Retinal pigment epithelial cell (primary cell): ENCODE measurements around the gene MGMT.

Source experiments
- DNase-seq: peaks from one replicate; pipeline ENCODE4 v3.0.0-alpha.2; 2010; ENCODE audit warnings: low read depth
- H3K4me3 ChIP-seq: 2 replicates; pipeline ENCODE4 v1.5.1; 2011; ENCODE audit warnings: mild to moderate bottlenecking, low read length, control low read depth, moderate library complexity
- TF ChIP-seq, protein P1 (sequence below): conservative IDR thresholded peaks from 2 replicates; pipeline ENCODE4 v1.5.1; 2011; ENCODE audit warnings: low read depth, low read length, control low read depth, inconsistent platforms

MGMT gene

DNA sequence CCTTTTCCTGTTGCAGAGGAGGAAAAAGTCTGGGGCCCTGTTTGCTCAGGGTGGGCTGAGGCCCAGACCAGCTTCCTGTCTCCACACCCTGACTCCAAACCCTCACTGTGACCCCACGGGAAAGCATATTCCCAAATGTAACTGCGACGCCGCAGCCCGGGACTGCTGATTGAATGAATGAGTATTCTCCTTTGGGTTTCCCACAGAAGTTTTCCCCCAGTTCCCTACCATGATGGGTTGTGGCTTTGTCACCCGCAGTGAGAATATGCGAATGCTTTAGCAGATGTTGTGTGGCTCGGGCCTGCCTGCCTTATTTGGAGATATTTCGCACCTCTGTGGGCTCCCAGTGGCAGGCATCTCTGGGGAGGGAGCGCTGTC lies 50.6 kb downstream of the MGMT start:
- DNase-seq = no peak

DNA sequence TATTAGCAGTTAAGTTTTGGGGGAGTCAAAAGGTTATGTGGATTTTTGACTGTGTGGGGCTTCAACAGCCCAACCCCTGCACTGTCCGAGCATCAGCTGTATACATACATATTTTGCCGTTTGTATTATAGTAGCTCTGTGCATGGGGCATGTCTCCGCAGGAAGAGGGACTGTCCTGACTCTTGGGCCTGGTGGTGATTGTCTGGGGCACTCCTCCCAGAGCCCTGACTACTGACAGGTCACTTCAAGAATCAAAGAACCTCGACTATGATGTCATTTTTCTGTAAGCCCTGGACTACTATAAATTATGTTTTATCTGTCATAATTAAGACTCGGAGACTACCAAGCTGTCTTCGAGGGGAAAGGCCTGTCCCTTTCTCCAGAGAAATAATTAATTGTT lies 51.8 kb downstream of the MGMT start:
- DNase-seq = no peak
- no peak overlapping the region for H3K4me3 ChIP-seq
- TF ChIP-seq, protein P1, sequence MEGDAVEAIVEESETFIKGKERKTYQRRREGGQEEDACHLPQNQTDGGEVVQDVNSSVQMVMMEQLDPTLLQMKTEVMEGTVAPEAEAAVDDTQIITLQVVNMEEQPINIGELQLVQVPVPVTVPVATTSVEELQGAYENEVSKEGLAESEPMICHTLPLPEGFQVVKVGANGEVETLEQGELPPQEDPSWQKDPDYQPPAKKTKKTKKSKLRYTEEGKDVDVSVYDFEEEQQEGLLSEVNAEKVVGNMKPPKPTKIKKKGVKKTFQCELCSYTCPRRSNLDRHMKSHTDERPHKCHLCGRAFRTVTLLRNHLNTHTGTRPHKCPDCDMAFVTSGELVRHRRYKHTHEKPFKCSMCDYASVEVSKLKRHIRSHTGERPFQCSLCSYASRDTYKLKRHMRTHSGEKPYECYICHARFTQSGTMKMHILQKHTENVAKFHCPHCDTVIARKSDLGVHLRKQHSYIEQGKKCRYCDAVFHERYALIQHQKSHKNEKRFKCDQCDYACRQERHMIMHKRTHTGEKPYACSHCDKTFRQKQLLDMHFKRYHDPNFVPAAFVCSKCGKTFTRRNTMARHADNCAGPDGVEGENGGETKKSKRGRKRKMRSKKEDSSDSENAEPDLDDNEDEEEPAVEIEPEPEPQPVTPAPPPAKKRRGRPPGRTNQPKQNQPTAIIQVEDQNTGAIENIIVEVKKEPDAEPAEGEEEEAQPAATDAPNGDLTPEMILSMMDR = no peak

More for the DNA sequence above, 50.6 kb downstream of the MGMT start:
- no peak overlapping the region for H3K4me3 ChIP-seq
- TF ChIP-seq, protein P1 = no peak

DNA sequence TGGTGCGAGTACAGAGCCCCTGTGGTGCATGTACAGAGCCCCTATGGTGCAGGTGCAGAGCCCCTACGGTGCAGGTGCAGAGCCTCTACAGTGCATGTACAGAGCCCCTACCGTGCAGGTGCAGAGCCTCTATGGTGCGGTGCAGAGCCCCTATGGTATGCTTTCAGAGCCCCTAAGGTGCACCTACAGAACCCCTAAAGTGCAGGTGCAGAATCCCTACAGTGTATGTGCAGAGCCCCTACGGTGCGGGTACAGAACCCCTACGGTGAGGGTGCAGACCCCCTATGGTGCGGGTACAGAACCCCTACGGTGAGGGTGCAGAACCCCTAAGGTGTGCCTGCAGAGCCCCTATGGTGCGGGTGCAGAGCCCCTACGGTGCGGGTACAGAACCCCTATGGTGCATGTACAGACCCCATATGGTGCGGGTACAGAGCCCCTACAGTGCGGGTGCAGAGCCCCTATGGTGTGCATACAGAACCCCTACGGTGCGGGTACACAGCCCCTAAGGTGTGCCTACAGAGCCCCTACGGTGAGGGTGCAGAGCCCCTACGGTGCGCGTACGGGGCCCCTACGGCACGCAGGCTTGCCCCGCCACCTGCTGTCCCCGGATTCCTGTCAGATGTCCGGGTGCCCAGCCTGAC lies 53.5 kb downstream of the MGMT start:
- no peak overlapping the region for H3K4me3 ChIP-seq
- no peak for DNase-seq
- TF ChIP-seq, protein P1 = no peak

DNA sequence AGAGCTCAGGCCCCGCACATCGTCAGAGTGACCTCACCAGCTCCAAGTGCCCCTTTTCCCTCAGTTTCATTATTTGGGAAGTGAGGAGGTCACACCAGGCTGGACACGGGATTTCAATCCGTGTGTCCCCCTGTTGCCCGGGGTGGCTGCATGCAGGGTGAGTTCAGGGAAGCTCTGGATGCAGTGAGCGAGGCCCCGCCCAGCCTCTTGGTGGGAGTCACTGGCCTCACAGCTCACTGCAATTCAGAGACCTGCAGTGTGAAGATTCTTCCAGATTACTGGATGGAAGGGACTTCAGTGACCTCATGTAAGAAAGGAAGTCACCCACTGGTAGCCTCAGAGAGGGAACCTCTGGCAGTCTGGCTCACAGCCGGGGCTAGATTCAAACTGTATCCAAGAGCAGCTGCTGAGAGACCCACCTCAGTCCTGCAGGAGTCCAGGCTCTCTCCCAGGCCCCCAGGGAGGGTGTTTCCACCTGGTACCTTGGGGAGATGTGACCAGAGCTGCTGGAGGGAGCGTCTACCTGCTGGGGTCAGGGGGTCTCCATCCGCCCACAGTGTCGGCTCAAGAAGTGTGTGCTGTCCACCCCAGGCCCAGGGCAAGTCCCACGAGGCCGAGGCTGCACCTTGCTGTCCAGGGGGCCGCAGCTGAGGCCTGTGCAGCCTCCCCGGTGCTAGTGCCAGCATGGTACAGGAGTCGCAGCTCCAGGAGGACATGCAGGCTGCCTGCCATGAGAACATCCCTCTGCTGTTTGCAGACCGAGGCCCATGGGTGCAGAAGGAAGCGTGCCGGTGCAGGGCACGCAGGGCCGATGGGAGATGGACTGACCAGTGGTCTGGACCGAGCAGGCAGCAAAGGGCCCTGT lies 54.4 kb downstream of the MGMT start:
- TF ChIP-seq, protein P1 = no peak
- no peak for DNase-seq
- H3K4me3 ChIP-seq = no peak overlapping the region

DNA sequence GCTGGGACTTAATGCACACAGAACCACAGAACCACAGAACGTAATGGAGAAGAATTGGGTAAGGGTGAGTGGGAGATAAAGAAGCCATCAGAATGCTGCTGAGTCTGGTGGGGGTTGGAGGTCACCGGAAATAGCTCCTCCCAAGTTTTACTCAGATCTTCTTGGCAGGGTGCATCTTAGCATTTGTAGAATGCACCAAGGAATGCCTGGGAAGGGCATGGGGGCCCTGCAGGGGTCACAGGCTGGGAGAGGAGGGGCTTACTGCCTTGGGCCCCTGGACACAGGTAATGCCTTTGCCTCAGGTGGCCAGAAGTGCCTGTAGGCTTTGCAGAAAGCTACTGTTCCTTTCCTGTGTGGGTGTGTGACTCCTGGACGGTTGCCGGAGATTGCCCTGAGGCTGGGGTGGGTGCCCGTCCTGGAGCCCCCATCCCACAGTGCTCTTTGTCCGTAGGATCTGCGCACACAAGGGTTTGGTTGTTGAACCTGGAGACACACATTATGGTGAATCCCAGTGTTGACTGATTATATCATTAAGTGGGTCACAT lies 55.1 kb downstream of the MGMT start:
- TF ChIP-seq, protein P1 = no peak
- no peak for DNase-seq
- no peak overlapping the region for H3K4me3 ChIP-seq

DNA sequence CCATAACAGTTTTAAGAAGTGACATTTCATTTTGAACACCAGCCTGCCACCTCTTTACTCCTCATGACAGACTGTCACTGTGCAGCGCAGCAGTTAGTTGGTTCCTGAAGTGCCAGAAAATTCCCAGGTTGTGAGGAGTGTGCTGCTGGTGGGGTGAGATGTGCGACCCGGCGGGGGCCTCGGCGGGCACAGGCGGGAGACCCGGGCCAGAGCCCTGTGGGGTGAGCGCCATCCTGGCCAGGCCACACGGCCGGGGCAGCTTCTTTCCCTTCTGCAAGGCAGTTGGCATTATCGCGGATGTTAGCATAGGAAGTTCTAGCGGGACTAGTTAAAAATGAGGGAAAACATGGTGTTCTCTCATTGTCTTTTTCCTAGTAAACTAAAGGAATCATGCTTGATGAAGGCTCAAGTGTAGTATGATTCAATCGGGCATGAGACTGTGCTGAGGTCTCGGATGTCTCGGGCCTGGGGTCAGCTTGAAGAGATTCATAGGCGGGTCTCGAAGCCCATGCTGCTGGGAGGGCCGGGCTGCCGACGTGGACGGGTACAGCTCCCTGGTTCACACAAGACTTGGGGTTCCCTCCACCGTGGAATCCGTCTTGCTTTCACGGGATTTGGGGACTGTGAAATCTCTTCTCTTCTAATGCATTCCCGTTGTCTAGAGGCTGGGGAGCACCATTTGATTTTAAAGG lies 56.1 kb downstream of the MGMT start:
- TF ChIP-seq, protein P1 = no peak
- H3K4me3 ChIP-seq = no peak overlapping the region
- DNase-seq = no peak
